HG03108 (cell line): ENCODE measurements around the gene MGMT.

ENCODE experiments used
- ATAC-seq: cut with Tn5 transposase; IDR thresholded peaks from one replicate; pipeline ENCODE4 v1.9.1; 2021; ENCODE audit warnings: moderate library complexity; ENCODE audit not compliant: unreplicated experiment

MGMT gene

DNA sequence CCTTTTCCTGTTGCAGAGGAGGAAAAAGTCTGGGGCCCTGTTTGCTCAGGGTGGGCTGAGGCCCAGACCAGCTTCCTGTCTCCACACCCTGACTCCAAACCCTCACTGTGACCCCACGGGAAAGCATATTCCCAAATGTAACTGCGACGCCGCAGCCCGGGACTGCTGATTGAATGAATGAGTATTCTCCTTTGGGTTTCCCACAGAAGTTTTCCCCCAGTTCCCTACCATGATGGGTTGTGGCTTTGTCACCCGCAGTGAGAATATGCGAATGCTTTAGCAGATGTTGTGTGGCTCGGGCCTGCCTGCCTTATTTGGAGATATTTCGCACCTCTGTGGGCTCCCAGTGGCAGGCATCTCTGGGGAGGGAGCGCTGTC lies 50.6 kb downstream of the MGMT start:
- no peak for ATAC-seq

DNA sequence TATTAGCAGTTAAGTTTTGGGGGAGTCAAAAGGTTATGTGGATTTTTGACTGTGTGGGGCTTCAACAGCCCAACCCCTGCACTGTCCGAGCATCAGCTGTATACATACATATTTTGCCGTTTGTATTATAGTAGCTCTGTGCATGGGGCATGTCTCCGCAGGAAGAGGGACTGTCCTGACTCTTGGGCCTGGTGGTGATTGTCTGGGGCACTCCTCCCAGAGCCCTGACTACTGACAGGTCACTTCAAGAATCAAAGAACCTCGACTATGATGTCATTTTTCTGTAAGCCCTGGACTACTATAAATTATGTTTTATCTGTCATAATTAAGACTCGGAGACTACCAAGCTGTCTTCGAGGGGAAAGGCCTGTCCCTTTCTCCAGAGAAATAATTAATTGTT lies 51.8 kb downstream of the MGMT start:
- ATAC-seq: no peak

GRCh38 chr10:129520440-129521080 lies 53.5 kb downstream of the MGMT start:
- no peak for ATAC-seq

- no peak for ATAC-seq
Measured at GRCh38 chr10:129521161-129522025, 54.4 kb downstream of the MGMT start.

GRCh38 chr10:129522041-129522585 lies 55.1 kb downstream of the MGMT start:
- ATAC-seq: no peak

GRCh38 chr10:129523031-129523722 lies 56.1 kb downstream of the MGMT start:
- ATAC-seq: no peak

DNA sequence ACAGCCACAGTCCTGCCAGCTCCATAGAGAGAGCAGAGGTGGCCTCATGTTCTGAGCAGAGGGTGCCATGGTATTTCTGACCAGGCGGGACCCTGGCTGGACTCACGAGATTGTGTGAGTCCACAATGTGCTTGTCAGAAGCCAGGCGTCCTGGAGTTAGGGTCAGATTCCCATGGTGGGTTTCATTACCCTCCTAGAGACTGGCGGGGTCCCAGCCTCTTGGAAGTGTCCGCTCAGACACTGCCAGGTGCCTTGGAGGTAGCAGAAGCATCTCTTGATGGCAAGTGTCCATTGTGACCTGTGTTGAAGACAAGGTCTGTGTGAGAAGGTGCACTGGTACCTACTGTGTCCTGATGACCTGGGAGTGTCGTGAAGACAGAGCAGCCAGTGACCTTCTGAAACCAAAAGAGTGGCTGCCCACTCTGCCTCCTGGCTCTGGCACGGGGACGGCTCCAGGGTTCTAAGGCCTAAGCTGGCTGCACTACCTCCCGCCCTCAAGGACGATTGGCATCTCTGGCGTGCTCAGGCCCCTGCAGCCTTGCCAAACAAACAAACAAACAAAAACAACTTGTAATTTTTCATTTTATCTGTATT lies 56.8 kb downstream of the MGMT start:
- no peak for ATAC-seq

DNA sequence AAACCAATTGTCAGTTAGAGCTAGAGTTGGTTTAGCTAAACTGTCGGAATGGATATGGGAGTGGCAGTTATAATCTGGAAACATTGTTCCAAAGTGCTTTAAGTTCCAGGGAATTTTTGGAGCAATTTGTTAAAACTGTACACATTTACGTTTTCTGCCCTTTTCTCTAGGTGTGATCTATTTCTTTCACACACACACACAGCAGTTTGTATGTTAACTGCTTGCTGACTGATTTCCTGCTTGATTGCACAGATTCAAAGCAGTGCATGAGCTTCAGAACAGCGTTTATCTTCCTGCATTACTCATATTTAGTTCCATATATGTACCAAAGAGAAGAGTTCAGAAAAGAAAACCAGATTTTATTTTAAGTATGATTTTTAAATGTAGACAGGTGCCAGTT lies 57.9 kb downstream of the MGMT start:
- no peak for ATAC-seq

DNA sequence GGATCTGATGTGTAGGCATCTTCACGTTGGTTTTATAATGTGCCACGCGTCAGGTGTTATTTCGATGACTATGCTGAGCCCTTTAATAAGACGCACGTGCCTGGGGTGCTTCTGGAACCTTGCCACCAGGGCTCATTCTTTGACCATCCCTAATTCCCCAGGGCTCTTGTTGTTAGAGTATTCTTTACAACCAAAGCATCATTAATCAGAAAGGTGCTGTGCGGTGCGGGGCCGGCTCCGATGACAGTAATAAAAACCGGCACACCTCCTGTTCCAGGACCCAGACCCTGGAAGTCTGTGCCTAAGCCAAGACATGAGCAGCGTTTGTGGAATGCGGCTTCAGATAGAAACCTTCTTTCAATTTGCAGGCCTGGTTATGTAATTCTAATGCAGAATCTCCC lies 58.4 kb downstream of the MGMT start:
- ATAC-seq: no peak

- no peak for ATAC-seq
Measured at GRCh38 chr10:129526943-129527342, 59.9 kb downstream of the MGMT start.

DNA sequence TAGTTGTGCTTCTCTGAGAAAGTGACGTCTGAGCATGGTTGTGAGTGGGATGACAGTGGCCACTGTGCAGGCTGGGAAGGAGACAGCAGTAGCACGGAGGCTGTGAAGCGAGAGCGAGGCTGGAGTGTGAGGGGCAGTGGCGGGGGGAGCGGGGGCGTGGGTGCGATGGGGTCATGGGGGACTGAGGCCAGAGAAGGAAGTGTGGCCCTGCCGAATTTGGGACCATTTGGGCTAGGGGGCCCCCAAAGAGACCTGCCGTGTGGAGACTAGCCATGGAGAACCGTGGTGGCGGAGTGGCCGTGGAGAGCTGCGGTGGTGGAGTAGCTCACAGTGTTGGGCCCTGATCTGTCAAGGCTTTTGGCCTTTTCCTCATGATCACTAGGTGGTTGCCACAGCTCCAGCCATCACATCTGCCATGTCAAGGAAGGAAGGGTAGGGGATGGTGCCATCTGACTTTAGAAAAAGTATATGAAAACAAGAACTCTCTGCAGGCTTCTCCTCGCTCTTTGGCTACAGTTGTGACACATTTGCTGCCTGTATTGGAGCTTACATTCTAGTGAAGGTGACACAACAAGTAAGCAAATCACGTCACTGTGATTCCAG lies 61.4 kb downstream of the MGMT start:
- no peak for ATAC-seq

GRCh38 chr10:129530581-129530980 lies 63.5 kb downstream of the MGMT start:
- no peak for ATAC-seq

DNA sequence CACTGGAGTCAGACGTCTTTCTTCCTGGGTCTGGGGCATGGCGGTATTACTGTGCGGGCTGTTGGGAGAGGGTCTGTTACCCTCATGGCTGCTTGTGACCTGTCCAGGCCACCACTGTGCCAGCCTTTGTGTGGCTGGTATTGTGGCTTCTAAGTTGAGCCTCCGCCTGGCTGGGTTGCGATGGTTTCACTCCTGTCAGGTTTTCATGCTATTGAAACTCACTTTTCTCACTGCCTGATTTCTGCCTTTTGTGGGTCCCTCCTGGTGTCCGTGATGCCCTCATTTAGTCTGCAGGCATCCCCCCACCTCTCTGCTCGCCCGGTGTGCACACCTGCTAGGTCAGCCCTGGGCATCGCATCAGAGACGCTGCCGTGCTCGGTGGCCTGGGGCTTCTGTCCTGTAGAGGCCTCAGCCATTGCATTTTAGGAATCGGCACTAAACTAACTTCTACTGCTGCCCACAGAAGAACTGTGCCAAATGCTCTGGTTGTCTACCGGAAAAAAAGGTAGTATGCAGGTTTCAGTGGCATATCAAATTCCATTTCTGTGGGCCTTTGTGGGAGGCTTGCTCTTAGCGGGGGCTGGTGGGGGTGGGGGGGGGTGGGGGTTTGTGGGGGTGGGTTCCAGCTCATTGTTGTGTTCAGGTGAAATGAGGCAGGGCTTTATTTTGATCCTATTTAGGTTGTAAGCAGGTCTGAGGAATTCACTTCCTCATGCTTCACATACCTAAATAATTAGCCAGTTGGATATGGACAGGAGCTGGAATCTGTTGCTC lies 64.3 kb downstream of the MGMT start:
- no peak for ATAC-seq

- no peak for ATAC-seq
Measured at GRCh38 chr10:129531969-129532660, 65.1 kb downstream of the MGMT start.

DNA sequence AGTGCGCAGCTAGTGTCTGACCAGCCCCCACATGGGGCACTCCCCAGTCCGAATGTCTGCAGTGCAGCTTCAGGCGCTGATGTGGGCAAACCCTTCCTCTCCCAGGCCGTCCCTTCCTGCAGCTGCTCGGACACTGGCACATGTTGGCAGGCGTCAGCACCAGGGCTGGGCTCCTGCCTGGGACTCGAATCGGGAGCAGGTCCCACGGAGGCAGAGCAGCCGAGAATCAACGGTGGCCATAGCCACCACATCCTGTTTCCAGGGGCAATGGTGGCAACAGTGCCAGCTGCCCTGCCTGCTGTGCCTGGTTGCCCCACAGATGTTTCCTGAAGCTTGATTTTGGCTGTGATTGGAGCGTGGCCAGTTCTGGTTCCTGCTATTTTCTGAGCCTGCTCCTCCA lies 65.8 kb downstream of the MGMT start:
- no peak for ATAC-seq

DNA sequence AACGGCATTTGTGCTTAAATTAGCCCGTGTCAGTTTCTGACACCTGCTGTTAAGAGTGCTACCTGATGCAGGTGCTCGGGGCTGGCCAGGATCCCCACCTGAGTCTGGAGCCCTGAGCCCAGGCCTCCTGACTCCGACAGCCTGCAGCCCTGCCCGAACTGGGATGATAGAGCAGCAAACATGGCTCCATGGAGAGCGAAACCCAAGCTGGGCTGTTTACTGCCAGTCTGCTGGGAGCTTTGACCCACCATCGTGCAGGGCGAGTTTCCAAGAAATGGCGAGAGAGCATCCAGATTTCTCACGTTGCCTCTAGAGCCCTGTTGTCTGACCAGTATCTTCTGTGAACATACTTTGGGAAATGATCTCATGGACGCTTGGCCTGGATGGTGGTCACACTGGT lies 66.2 kb downstream of the MGMT start:
- no peak for ATAC-seq

DNA sequence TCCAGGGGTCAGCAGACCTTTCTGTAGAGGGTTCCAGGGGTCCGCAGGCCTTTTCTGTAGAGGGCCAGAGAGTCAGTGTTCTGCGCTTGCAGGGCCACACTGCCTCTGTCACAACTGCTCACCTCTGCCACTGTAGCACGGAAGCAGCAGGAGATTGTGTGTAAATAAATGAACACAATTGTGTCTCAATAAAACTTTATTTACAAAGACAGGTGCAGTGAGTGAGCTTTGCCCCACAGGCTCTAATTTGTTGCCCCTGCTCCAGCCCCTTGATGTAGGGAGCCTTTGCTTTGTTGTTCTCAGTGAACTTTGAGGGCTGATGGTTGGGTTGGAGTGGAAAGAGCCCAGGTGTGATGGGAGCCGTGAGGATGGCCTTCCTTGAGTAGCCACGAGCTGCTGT lies 67.8 kb downstream of the MGMT start:
- ATAC-seq: no peak

GRCh38 chr10:129536336-129536735 lies 69.3 kb downstream of the MGMT start:
- ATAC-seq: no peak

- ATAC-seq: no peak
Measured at GRCh38 chr10:129537151-129537550, 70.1 kb downstream of the MGMT start.

DNA sequence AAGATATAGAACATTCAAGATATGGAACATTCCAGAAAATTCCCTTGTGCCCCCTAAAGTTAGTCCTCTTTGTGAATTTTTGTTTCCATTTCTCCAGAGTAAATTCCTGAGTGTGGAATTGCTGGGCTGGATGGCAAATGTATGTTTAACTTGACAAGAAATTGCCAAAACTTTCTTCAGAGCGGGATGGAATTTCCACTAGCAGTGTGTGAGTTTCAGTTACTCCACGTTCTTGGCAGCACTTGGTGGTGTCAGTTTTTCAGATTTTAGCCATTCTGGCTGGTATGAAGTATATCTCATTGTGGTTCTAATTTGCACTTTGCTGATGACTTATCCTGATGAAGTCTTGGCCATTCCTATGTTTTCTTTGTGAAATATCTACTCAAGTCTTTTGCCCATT lies 71.2 kb downstream of the MGMT start:
- no peak for ATAC-seq
